GM12801 (cell line): Measurements from ENCODE around the gene RCC1.

Experiments used
- TF ChIP-seq, protein P1 (sequence below): IDR thresholded peaks from one replicate; pipeline ENCODE4 v1.5.1; 2011; ENCODE audit warnings: control low read depth; ENCODE audit not compliant: insufficient read length; ENCODE audit errors: extremely low read depth

Gene RCC1

DNA sequence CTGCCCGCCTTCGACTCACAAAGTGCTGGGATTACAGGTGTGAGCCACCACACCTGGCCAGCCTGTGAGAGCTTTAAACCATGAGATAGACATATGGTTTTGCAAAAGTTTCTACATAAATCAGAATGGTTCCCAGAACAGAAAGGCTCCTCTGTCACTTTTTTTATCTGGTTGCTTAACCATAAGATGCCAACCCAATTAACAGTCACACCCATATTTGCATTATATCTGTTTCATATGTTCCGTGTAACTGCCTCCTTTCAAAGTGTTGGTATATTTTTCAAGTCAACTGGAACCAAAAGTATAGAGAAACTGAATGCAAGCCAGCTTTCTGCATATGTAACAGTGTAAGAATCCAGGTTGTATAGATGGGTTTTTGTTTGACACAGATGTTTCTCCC lies 23.7 kb upstream of the RCC1 start:
- TF ChIP-seq, protein P1, sequence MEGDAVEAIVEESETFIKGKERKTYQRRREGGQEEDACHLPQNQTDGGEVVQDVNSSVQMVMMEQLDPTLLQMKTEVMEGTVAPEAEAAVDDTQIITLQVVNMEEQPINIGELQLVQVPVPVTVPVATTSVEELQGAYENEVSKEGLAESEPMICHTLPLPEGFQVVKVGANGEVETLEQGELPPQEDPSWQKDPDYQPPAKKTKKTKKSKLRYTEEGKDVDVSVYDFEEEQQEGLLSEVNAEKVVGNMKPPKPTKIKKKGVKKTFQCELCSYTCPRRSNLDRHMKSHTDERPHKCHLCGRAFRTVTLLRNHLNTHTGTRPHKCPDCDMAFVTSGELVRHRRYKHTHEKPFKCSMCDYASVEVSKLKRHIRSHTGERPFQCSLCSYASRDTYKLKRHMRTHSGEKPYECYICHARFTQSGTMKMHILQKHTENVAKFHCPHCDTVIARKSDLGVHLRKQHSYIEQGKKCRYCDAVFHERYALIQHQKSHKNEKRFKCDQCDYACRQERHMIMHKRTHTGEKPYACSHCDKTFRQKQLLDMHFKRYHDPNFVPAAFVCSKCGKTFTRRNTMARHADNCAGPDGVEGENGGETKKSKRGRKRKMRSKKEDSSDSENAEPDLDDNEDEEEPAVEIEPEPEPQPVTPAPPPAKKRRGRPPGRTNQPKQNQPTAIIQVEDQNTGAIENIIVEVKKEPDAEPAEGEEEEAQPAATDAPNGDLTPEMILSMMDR, result no peak

DNA sequence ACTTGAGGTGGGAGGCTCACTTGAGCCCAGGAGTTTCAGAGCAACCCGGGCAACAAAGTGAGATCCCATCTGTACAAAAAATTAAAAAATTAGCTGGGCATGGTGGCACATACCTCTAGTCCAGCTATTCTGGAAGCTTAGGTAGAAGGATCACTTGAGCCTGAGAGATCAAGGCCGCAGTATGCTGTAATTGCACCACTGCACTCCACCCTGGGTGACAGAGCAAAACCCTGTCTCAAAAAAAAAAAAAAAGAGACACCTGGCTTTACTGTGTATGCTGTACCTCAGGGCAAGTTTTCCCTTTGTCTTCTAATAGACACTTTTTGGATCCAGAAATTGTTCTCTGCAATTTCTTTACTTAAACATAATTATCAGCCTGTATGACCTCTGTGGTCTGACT lies 23.1 kb upstream of the RCC1 start:
- TF ChIP-seq, protein P1, result no peak

DNA sequence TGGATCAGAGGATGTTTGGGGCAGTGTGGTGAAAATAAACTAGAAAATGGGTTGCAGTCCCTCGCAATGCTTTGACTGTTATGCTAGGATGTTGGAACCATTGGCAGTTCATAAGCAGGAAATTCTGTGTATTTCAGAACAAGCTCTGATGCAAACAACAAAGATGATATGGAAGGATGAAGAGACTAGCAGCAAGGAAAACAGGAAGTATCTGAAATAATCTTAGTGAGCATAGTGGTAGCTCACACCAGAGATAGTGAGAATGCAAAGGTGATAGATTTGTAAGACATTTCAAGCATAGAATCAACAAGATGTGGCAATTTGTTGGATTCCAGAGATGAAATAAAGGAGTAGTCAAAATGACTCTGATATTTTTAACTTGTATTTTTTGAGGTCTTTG lies 11.1 kb upstream of the RCC1 start:
- TF ChIP-seq, protein P1, result no peak

DNA sequence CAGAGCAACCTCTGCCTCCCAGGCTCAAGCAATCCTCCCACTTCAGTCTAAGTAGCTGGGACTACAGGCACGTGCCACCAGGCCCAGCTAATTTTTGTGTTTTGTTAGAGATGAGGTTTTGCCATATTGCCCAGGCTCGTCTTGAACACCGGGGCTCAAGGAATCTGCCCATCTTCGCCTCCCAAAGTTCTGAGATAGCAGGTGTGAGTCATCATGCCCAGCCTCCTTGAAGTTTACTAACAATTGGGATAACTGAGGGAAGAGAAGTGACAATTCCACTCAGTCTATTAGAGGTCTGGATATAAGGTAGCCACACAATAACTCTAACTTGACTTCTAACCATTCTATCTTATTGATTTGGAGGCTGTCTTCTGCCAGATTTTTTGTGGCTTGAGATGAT lies 6.3 kb upstream of the RCC1 start:
- TF ChIP-seq, protein P1, result no peak

DNA sequence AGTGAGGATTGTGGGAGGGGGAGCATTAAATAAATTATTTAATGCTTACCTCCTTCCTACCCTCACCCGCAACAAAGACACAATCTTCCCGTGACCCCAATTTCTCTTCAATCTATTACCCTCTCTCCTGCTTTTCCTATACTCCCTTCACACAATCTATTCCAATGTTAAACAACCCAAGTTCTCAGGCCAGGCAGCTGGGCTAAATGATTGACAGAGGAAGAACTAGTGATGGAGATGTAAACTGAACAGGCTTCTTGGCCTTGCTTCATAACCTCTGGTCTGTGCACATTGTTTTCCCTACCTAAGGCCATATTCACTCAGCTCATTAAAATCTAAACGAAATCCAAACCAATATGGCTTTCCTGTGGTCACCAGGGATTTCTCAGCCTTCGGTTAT lies 3.9 kb upstream of the RCC1 start:
- TF ChIP-seq, protein P1, result no peak

DNA sequence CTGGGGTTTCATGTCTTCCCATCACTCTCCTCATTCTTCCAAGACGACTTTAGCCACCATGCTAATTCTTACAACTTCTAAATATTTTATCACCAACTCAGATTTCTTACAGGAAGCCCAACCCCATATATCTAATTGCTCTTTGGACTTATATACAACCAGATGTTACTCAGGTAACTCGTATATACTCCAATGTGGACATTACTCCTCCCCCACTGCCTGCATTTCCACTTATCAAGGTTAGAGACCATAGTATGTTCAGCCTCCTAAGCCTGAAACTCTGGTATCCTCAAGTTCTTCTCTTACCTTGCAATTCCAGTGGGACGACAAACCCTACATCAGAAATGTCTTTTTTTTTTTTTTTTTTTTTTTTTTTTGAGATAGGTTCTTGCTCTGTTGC lies 2.7 kb upstream of the RCC1 start:
- TF ChIP-seq, protein P1, result no peak

DNA sequence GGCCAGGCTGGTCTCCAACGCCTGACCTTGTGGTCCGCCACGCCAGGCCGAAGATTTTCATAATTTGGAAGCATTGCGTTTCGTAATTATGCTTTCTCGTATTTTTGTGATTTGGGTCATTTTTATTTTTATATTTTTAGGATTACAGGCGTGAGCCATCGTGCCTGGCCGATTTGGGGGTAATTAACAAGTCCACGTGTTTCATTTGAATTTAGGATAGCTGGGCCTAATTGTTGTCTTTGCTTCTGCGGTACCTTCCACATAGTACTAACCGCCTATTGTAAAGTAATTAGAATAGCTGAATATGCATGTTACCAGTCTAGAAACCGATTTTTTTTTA lies 1.0 kb downstream of the RCC1 start:
- TF ChIP-seq, protein P1, result no peak

DNA sequence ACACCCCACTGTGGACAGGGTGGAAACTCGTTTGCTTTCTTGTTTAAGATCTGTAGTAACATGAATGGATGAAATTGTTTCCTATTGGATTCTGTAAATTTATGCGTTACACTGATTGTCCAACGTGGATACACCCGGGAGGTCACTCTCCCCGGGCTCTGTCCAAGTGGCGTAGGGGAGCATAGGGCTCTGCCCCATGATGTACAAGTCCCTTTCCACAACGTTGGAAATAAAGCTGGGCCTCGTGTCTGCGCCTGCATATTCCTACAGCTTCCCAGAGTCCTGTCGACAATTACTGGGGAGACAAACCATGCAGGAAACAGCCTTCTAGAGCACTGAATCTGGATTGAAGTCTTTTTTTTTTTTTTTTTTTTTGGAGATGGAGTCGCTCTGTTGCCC lies 1.4 kb downstream of the RCC1 start:
- TF ChIP-seq, protein P1, result no peak
